Activated naive CD4-positive, alpha-beta T cell (primary cell): Measurements from ENCODE around the gene MVB12B.

Source experiments
- DNase-seq, 4 experiments: peaks; one replicate each; lab custom pipeline; 2025; lab: John Stamatoyannopoulos, UW

MVB12B gene

GRCh38 chr9:126430124-126430523 lies 103.5 kb downstream of the MVB12B start:
- DNase-seq, result no peak

- DNase-seq, result no peak
These were observed 104.6 kb downstream of the MVB12B start for GRCh38 chr9:126431077-126431742.

- no peak for DNase-seq
These were observed 106.0 kb downstream of the MVB12B start for GRCh38 chr9:126432659-126433058.

- no peak for DNase-seq
These were observed 108.5 kb downstream of the MVB12B start for GRCh38 chr9:126435105-126435504.

DNA sequence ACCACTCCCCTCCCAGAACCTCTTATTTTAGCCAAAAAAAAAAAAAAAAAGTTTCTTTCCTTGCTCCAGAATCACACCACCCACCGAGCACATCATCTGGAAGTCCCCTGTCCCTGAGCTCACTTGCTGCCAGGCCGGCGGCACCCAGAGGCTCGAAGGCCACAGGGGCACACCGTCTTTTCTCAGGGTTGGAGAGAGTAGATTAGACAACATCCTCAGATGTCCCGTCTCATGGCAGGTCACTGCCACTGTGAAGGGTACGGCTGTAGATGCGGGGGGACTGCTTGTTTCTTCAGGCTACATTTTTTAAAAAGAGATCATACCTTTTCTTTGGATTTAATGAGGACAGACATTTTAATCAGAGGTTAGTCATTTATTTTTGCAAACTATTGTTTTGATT lies 109.0 kb downstream of the MVB12B start:
- no peak for DNase-seq

DNA sequence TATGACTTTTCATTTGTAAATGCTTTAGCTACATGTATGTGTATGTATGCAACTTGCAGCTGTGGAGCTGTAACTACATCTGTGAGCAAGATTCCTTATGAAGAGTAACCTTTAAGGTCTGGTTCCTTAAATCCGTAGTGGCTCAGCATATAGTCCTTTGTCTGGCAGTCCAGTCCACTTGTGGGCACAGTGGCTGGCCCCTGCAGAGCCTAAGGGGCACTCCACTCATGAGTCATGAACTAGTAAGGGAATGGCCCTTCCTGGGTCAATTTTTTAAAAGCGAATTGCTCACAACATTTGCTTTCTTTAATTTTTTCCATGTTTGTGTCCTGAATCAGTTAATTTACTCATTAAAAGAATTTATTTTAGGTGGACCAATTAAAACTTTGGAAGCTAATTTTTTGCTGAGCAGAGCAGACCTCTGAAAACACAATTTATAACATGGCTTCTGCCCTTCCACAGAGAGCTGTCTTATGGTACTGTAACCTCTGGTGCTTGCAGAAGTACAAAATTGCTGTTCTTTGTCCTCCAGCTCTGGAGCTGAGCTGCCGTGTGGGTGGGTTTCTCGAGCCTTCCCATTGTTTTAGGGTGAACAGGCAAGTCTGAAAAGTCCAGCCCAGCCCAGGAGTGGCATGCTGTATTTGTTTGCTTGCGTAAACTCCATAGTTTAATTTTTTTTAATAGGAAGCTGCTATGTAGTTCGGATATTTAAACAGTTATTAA lies 110.1 kb downstream of the MVB12B start:
- no peak for DNase-seq

DNA sequence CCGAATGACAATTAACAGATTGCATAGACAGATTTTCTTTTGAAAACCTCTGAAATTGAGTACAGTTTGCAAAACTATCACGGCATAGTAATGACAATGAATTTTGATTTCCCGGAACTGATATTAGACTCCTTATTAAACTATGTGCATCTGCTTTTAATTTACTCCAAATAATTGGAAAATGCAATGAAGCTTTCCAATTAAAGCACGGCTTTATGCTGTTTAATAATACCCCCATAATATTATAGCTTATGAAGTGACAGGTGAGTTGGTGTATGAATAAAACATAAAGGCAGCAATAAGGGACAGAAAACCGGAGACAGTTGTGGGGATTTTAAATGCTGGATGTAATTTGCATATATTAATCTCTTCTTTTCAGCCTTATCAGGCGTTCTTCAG lies 110.6 kb downstream of the MVB12B start:
- no peak for DNase-seq

GRCh38 chr9:126437701-126438100 lies 111.1 kb downstream of the MVB12B start:
- DNase-seq, result no peak

GRCh38 chr9:126438741-126439401 lies 112.2 kb downstream of the MVB12B start:
- no peak for DNase-seq

DNA sequence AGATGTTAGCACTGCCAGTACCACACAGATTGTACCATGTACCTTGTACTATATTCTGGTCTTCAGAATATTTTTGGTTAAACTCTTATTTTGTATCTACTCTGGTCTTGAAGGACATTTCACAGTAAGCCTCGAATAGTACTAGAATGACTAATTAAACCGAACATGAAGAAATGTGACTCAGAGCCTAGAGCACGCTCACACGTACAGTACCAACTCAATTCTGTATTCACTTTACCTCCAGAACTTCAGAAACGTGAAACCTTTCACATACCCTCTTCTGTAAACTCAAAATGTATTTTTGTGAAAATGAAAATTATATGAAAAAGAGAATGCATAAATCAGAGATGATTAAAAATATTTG lies 112.8 kb downstream of the MVB12B start:
- DNase-seq, result no peak

GRCh38 chr9:126439883-126440653 lies 113.4 kb downstream of the MVB12B start:
- DNase-seq, result no peak

DNA sequence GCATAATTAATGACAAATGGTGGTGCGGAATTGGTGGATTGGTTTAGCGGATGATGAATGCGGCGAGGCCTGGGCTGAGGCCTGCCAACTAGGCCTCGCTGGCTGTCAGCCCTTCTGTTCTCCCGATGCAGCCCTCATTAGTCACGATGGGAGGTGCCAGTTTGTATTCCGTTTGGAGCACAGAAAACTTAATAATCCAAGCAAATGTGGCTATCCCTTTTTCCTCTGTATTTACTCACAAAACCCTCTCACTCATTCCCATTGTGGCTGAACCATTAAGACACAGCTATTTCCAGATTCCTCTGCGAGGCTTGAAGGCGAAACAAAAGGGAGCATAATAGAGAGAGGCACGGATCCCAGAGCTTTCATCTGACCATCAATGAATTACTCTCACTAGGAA lies 114.3 kb downstream of the MVB12B start:
- DNase-seq, result no peak

GRCh38 chr9:126442636-126443035 lies 116.0 kb downstream of the MVB12B start:
- DNase-seq, result no peak

DNA sequence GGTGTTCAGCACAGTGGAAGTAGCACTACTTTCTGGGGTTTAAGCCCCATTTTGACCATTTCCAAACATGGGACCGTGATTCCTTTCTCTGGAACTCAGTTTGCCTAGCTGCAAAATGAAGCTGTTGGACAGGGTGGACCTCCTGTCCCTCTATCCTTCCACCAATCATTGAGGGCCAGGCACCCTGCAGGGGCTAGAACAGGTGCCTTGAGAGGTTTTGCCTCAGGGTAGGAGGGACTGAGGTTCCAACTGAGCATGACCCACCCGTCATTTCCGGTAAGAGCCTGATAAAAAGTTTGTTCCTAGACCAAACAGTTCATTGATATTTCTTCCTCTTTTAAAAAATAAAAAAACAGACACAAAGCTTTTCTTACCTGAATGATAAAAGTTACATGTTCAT lies 116.5 kb downstream of the MVB12B start:
- DNase-seq, result no peak

DNA sequence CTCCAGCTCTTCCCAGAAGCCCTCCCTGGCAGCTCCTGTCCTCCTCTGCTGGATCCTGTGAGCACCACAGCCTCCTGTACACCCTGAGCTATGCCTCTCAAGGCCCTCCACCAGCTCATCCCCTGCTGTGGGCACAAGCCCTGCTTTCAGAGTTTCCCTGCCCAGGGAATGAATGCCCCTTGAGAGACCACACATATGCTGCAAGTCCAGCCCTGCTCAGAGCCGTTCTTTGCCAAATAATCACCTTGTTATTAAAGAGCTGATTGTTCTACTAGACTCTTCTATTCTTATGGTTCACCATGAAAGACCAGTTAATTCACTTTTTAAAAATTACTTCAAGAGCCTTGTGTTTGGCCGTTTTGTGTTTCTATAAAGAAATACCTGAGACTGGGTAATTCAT lies 121.5 kb downstream of the MVB12B start:
- DNase-seq, result no peak

- DNase-seq, result no peak
These were observed 122.4 kb downstream of the MVB12B start for GRCh38 chr9:126448865-126449577.

GRCh38 chr9:126449725-126450667 lies 123.4 kb downstream of the MVB12B start:
- no peak for DNase-seq

- DNase-seq, result no peak
These were observed 124.1 kb downstream of the MVB12B start for GRCh38 chr9:126450668-126451205.

DNA sequence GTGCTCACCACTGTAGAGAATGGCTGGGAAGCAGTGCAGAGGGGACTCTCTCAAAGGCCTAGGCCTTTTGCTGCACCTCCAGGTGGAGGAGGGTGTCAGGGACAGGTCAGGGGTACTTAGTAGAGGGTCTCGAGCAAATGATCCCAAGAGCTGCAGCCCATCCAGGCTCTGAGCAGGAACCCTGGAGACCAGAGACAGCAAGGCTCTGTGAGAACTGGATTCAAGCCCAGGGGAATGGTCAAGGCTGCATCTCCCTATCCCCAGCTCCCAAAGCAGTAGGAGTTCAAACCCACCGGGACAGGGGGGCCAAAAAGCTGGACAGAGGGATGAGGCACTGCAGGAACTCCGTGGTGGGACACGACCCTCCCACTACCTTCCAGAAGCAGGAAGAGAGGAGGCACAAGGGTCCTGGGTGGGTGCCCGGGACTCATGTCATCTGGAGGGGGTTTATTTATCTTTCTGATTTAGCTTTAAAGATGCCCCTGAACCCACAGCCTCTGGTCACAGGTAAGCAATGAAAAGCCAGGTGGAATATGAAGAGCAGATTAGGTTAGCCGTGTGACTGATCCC lies 124.8 kb downstream of the MVB12B start:
- no peak for DNase-seq

GRCh38 chr9:126452106-126452505 lies 125.5 kb downstream of the MVB12B start:
- no peak for DNase-seq
